HG02678 (cell line): Measurements from ENCODE around the gene RNF8.
A peak's percentile ranks its signal among the peaks of the same experiment; 100 is the strongest.

Experiments
- ATAC-seq: cut with Tn5 transposase; IDR thresholded peaks from one replicate; pipeline ENCODE4 v1.9.1; 2021; ENCODE audit warnings: mild to moderate bottlenecking, moderate library complexity; ENCODE audit not compliant: unreplicated experiment

Gene RNF8

DNA sequence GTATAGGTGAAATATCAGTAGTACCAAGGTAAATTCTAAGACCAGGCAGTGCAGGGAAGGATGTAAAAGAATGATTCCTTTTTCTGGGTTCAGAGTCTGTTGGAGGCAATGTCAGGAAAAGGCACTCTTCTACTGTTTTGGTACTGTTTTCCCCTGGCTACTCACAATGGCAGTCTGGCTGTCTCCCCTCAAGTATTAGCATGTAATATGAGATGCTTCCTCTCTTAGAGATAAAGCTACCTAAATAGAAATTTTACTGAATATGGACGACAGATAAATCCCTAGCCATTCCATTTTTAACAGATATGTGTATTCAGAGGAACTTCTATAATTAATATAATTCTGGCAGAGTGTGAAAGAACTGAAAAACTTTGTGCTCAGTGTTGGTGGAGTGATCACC, 3.5 kb downstream of the RNF8 start:
- no peak for ATAC-seq

DNA sequence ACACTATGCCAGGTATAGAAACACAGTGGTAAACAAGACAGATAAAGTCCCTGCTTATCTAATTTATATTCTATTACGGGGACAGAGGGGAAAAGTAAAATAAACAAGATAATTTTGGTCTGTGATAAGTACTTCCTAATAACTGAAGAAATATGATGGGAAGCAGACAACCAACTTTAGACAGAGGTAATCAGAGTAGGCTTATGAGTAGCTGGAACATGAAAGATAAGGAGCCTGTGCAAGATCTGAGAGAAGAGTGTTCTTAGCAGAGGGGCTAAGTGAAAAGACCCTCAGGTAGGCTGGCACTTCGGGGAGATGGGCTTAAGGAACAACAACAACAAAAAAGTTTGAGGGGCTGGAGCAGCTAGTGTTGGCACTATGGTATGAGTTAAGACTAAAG, 4.1 kb downstream of the RNF8 start:
- no peak for ATAC-seq

- no peak for ATAC-seq
These were observed 5.3 kb downstream of the RNF8 start for GRCh38 chr6:37359039-37359438.

DNA sequence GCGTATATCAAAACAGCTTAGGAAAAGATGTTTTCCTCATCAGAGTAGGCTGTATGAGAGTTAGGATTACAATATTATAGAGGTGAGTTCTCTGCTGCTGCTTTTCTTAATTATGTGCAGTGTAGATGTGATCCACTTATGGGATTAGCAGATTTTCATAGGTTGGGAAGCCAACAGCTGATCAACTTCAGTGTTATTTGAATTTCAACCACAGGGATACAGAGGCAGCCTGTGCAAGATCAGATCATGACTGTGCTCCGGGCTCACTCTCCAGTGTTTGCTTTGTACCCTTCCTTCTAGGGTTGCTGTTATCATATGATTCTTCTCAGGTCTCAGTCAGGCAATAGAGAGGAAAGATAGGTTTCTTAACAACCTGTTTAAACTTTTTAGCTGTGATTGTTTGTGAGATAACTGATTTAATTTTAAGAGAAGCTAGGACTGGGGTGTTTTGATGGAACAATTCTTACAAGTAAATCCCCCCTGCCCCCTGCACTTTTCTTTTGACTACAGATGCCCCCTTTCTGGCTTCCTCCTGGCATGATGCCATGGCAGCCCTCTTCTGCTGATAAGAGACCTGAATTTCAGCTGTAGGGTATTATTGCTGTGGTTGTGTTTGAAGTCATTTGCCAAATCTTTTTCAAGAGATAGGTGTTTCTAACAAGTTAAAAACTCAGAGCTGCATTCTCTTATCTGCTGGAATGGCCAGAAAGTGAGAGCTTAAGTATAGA, 8.5 kb downstream of the RNF8 start:
- ATAC-seq = no peak

- no peak for ATAC-seq
These were observed 12.0 kb downstream of the RNF8 start for GRCh38 chr6:37365791-37366190.

DNA sequence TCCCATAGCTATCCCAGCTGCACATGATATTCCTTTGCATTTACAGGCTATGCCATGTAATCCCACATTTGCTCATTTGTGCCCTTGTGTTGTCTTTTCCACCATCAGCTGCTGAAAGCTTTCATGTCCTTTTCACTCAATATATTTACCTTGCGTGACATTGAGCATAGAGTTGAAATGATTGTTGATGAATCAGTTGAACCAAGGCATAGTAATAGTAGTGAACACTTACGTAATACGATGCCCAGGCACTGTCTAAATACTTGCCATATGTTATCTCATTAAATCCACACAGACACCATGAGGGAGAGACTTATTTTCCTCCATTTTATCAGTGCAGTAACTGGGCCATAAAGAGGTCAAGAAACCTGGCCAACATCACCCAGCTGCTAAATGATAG, 13.1 kb downstream of the RNF8 start:
- ATAC-seq = no peak

- ATAC-seq = no peak
These were observed 15.2 kb downstream of the RNF8 start for GRCh38 chr6:37368961-37369320.

DNA sequence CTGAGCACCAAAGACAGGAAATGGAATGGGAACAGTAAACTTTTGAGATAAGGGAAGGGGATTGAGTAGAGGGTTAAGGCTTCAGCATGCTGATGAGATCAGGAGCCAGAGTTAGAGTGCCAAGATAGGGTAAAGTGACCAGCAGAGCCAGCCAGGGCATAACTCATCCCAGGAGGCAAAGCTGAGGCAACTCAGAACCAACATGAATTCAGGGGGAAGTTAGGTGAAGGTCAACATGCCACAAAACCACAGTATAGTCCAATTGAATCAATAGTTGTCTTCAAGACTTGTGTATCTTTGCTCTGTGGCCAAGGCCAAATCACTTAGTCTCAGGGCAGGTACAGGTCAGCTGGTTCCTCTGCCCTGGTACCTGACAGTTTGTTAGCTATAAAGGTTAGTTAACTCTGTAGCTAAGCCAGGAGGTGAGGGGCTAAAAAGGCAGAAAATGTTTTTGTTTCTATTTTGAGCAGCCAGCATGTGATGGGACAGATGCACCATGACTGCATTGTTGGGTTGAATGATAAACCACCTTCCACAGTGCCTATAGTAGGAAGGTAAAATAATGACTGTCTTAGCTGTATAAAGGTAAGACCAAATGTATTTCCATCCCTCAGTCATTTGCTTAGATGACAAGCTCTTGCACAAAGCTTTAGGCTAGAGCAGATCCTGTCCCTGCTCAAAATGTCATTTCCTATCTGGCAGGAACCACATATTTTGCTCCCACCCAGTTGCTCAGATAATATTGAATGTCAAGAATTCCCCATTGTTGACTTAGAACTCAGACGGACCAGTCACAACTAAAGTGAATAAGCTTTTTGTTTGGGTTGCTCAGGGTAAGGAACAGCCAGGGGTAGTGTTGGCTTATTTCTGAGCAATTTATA, 15.8 kb downstream of the RNF8 start:
- ATAC-seq = no peak

- no peak for ATAC-seq
These were observed 17.6 kb downstream of the RNF8 start for GRCh38 chr6:37371154-37372083.

- ATAC-seq = no peak
These were observed 18.3 kb downstream of the RNF8 start for GRCh38 chr6:37372116-37372515.

GRCh38 chr6:37373822-37374471, 20.2 kb downstream of the RNF8 start:
- ATAC-seq = no peak

DNA sequence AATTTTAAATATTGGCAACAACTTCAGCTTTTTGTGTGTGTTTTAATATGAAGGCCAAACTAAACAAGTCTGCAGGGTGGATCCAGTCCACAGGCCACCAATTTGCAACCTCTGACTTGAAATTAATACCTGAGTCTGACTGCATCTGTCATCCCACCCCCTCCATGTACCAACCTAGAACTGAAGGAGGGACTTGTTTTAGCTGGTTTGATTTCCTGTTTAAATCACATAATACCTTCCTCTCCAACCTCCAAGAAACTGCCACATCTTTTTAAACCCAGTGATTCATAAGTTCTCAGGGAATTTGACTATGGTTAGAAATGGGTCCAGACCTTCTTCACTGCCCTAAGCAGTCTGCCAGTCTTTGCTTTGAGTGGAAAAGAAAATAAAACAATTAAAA, 21.6 kb downstream of the RNF8 start:
- ATAC-seq = no peak

GRCh38 chr6:37376078-37376743, 22.4 kb downstream of the RNF8 start:
- ATAC-seq = no peak

- ATAC-seq = peak; percentile 51
These were observed 27.8 kb downstream of the RNF8 start for GRCh38 chr6:37381579-37381978.

GRCh38 chr6:37382994-37383765, 29.4 kb downstream of the RNF8 start:
- no peak for ATAC-seq

DNA sequence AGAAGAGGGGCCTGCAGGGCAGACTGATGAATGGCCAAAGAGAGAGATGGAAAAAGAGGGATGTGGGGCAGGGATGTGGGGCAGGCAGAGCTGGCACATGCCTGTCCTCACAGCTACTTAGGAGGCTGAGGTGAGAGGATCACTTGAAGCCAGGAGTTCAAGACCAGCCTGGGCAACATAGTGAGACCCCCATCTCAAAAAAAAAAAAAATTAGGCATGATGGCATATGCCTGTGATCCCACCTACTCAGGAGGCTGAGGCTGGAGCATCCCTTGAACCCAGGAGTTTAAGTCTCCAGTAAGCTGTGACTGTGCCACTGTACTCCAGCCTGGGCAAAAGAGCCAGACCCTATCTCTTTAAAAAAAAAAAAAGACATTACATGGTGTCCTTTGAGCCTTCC, 34.8 kb downstream of the RNF8 start:
- no peak for ATAC-seq

- ATAC-seq = no peak
These were observed 36.1 kb downstream of the RNF8 start for GRCh38 chr6:37389857-37390256.

- ATAC-seq = no peak
These were observed 37.3 kb downstream of the RNF8 start for GRCh38 chr6:37391120-37391519.

DNA sequence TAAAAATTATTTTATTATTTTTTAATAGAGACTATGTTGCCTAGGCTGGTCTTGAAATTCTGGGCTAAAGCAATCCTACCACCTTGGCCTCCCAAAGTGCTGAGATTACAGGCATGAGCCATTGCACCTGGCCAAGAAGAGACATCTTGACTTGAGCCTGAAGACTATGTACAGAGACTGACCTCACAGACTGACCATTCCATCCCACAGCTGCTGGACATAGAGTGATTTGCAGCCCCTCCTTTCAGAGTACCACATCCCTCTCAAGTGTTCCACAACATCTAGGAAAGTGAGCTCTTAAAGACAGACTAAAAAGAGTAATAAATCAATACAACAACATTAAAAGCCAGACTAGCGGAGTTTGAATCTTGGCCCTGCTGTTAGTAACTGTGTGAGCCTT, 39.0 kb downstream of the RNF8 start:
- ATAC-seq = no peak
